Measurements from ENCODE around the gene KIZ.

DNA sequence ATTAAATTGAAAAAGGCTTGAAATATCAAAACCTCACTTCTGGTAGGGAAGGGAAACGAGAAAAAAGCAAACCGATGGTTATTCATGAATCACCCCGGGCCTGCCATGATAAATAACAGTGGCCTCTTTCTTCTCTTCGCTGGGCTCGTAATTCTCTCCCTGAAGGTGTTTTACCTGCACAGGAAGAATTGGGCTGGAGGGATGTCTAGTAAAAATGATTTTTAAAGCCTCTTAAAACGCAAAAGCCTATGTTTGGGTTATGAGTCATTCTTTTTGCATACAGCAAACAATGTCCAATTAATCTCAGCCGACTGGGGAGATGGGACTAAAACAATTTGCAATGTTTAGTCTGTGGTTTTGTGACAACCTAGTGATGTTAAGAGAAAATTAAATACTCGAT is 36.5 kb upstream of the KIZ start:
- no peak for TF ChIP-seq CTCF (conservative IDR thresholded peaks at IDR 0.05; ENCODE audit: low read depth, low read length)
- no peak for TF ChIP-seq EZH2phosphoT487 (IDR thresholded peaks at IDR 0.05; ENCODE audit: borderline replicate concordance, low read length)
